GM19099 (cell line): Measurements from ENCODE around the gene DMGDH.

Source experiments
- POLR2A ChIP-seq: IDR thresholded peaks from 3 replicates; pipeline ENCODE4 v1.6.1; 2011; ENCODE audit warnings: low read depth; ENCODE audit not compliant: insufficient read length; ENCODE audit errors: extremely low read depth

The DMGDH gene

GRCh38 chr5:78979117-78979742 lies 90.2 kb downstream of the DMGDH start:
- TF ChIP-seq POLR2A: no peak

DNA sequence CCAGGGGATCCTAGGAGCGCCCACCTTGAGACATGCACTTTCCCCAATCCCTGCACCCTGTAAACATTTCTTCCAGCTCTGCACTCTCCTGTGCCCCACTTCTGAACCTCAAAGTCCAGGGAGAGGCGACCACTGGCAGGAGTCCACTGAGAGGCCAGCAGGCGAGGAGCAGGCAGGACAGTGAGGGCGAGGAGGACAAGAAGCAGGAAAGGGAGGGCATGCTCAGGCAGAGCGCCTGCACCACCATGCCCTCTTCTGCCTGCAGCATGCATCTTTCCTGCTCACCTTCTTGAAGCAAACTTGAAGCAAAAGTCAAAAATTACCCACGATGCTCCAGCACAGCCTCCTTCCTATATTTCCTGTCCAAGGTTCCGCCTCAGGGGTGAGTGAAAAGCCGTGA lies 94.4 kb downstream of the DMGDH start:
- no peak for TF ChIP-seq POLR2A

DNA sequence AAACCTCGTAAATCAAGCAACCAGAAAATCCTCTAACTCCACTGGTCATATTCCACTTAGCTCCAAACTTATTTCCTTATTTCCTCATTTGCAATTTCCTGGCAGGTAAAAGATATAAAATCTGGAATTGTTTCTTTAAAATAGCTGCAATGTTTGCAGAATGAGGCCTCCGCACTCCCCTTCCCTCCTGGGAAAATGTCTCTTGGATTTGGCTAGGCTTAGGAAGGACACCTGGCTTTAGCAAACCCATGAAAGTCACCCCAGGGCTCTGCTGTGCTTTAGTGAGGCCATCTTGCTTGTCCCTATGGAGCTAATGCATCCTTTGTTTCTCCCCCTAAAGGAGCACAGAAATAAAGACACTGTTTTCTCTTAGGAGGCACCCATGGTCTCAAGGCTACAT lies 94.9 kb downstream of the DMGDH start:
- no peak for TF ChIP-seq POLR2A

DNA sequence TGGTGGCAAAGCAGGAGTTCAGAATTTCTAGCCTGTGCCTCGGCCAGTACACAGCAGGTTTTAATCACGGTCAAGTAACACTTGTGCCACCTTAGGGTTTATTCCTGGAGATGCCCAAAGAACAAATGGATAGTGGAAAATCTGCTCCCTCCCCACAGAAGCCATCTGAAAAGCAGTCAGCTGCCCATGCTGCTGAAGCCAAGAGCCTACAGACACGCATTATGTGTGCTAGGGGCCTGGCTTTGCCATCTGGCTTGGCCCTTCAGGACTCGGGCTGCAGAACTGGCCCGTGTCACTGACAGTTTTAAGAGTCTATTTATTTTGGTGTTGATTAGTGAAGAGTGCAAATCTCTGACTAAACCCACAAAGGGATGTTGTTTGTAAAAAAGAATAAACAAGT lies 95.5 kb downstream of the DMGDH start:
- TF ChIP-seq POLR2A: no peak

DNA sequence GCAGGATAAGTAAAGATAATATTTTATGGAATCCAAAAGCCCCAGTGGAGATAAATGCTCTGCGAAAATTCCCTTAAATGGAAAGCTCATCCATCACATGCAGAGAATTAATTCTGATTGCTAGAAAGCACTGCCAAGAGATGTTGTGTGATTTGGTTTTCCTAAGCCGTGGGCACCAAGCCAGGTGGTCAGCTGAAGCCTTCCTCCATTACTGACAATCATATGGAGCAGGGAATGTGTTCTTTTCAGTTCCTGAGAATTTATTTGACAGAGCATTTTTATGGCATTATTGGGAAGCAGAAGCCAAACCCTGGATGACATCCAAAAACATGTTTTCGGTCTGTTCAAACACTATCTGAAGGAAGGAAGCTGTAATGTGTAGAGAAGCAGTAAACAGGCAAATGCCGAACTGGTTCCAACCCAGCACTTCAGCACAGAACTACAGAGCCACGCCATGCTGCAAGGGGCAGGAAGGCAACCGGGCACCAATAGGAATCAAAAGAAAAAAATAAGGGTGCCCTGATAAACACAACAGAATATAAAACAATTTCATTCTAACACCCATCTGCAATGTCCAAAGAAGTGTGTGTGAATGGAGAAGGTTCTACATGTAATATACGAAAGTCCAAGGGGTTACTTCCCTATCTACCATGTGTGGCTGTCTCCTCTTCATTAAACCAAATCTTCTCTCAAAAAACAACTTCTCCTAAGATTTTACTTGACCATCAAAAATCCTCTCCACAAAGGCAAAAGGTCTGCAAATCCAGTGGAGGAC lies 96.6 kb downstream of the DMGDH start:
- TF ChIP-seq POLR2A: no peak

DNA sequence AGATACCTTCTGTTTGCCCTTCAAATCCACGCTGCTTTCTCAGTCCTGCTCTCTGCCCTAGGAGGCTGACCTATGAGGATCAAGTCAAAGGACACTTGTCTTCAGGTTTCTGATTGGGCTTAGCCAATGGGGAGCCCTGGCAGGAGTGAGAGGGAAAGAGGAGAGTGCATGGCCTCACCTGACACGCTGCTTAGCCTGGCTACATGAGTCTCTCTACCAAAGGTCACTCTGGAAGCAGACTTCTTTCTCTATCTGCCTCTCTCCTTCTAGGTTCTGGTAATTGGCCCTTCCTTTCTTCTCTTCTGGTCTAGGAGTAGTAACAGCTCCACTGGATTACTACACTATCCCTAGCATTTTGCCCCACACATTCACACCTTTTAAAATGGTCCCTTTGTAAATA lies 97.5 kb downstream of the DMGDH start:
- no peak for TF ChIP-seq POLR2A

GRCh38 chr5:78968781-78969180 lies 100.7 kb downstream of the DMGDH start:
- TF ChIP-seq POLR2A: no peak

DNA sequence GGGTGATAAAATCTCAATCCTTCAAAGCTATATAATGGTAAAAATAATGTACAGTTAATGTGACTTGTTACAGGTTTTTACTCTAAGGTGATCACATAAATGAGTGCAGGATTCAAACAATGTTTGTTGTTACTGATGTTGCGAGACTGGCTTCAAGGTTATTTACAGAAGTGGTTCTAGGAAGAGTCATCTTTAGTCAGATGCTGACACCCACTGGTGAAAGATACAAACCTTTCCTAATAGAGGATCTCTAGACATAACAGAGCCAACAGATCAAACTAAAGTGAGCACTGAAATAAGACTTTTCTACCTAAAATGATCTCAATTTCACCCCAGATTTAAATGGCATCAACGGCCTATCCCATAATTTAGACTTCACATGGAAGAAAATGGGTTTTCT lies 104.6 kb downstream of the DMGDH start:
- no peak for TF ChIP-seq POLR2A

DNA sequence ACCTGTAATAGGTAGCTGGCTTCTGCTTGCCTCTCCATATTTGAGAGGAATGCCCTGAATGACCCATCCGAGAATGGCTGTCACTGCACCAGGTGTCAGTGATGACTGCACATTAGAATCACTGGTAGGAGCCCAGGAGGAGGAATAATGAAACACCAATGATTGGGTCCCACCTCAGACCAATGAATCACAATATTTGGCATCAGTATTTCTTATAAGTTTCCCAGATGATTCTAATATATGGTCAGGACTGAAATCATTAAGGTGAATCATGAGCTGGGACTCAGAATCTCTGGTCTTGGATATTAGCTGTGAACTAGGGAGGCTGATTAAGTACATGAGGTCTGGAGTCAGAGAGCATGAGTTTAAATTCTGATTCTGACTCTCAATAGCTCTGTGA lies 107.7 kb downstream of the DMGDH start:
- TF ChIP-seq POLR2A: no peak

DNA sequence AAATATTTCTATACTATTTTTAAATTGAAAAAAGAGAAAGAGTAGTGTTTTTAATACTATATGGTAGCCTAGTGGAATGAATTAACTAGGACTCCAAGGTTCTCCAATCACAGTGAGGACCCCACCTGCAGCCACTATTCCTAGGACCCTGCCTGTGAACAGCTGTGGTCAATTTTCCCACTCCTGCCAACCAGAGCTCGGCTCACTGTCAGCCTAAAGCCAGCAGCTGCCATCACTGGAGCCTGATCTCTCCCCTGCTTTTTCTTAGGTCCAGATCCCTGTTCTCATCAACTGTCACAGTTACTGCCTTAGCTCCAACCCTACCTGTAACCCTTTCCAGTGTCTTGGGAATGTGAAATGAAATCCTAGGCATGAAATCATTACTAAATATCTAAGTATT lies 109.7 kb downstream of the DMGDH start:
- TF ChIP-seq POLR2A: no peak

GRCh38 chr5:78958672-78959445 lies 110.6 kb downstream of the DMGDH start:
- TF ChIP-seq POLR2A: no peak

DNA sequence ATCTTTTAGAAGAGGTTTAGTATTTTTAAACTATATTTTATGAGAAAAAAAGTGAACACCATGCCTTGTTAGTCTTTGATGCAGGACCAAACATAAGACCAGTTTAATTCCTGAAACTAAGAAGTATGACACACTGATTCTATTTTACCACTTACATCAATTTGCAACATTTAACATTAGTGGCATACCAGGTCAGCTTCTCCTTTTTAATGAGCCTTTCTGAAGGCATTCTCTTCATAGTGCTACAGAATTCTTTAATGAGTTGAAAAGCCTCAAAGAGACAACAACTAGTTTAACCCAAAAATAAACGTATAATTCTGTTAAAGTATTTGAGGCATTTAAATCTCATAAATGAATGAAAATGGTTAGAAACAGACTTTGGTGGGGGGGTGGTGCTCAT lies 112.6 kb downstream of the DMGDH start:
- TF ChIP-seq POLR2A: no peak

- TF ChIP-seq POLR2A: no peak
These were observed 116.2 kb downstream of the DMGDH start for GRCh38 chr5:78953092-78953800.
